HCT116 (cell line): ENCODE measurements around the gene ADAP2. TPM values are rescaled to one million over a fixed set of nuclear protein-coding genes. Genes with fewer than 3 reads are reported as not detected.

Experiments used
- CBX3 ChIP-seq: IDR thresholded peaks from 2 replicates; pipeline ENCODE4 v1.6.1; 2012; ENCODE audit warnings: low read depth
- CEBPB ChIP-seq: IDR thresholded peaks from 2 replicates; pipeline ENCODE4 v1.6.1; 2012; ENCODE audit warnings: low read depth
- ELF1 ChIP-seq: IDR thresholded peaks from 2 replicates; pipeline ENCODE4 v1.6.1; 2012; ENCODE audit warnings: low read depth, borderline replicate concordance
- EZH2phosphoT487 ChIP-seq: fragments of 200-600 bp; IDR thresholded peaks from 2 replicates; pipeline ENCODE4 v1.6.1; 2018; ENCODE audit warnings: antibody characterized with exemption, borderline replicate concordance
- TCF7L2 ChIP-seq: IDR thresholded peaks from 2 replicates; pipeline ENCODE4 v1.7.0; 2011; ENCODE audit warnings: borderline replicate concordance, inconsistent platforms; ENCODE audit not compliant: insufficient read depth, insufficient read length; ENCODE audit errors: extremely low read depth
- YY1 ChIP-seq: IDR thresholded peaks from 2 replicates; pipeline ENCODE4 v1.6.1; 2011; ENCODE audit warnings: low read length, low read depth, moderate library complexity, mild to moderate bottlenecking; ENCODE audit not compliant: insufficient replicate concordance; ENCODE audit errors: extremely low read depth
- total RNA-seq: library from RNA; stranded (reverse); gene quantifications from one replicate; pipeline ENCODE4 v1.2.1, GENCODE V29; 2021; ENCODE audit not compliant: unreplicated experiment

The ADAP2 gene
- total RNA-seq, 1 experiment from 2014 or later = 17.2 TPM

DNA sequence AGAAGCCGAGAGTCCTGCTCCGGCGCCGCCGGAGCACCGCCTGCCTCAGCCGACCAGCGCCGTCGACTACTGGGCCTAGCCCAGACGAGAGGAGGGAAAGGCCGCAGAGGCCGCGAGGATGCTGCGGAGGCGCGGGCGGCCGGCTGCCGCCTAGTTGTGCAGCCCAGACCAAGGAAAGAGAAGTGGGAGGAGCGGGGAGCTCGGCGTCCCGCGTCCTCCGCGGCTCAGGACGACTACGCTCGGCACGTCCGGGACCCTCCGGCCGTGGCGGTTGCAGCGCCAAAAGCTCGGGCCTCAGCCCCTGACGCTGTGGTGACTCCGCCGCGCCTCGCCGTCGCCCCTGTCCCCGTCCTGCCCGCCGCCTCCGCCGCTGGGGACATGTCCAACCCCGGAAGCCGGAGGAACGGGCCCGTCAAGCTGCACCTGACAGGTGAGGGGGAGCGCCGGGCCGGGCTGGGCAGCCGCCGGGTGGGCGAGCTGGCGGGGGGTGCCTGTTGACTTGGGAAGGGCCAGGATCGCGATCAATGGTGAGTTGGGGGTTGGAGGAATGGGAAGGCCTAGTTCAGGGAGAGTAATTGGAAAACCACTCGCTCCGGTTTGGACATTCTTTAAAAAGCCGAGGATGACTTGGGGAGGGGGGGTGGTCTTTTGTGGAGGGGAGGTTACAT lies 86.8 kb downstream of the ADAP2 start (continued):
- TF ChIP-seq YY1 (no peak), ELF1 (no peak), EZH2phosphoT487 (no peak), CBX3 (no peak), TCF7L2 (no peak), CEBPB (no peak)

Other genes starting within 250 kb of the ADAP2 start
- gene CRLF3, start 97.3 kb upstream of the ADAP2 start, total RNA-seq = 32.4 TPM
- gene ATAD5, start 90.0 kb upstream of the ADAP2 start, total RNA-seq = 9.5 TPM
- gene TEFM, start 15.7 kb upstream of the ADAP2 start, total RNA-seq = 13.1 TPM
- 11.2 TPM for gene RNF135, start 49.1 kb downstream of the ADAP2 start, total RNA-seq
- 20.8 TPM for gene NF1, start 173.0 kb downstream of the ADAP2 start, total RNA-seq